Measurements from ENCODE around the gene EFNB2. TPM values are rescaled to one million over a fixed set of nuclear protein-coding genes. Genes with fewer than 3 reads are reported as not detected.

The EFNB2 gene
- polyA plus RNA-seq, 1 donor from 2014 or later = 53.1 TPM

GRCh38 chr13:106520251-106521054 is 15.0 kb downstream of the EFNB2 start:
- no peaks in the 10 kb centered on the region for H3K36me3 ChIP-seq (ENCODE audit: insufficient read depth, low read length)
- H3K9me2 ChIP-seq (ENCODE audit: insufficient read depth, low read length) = no peaks in the 10 kb centered on the region
- H3K9me3 ChIP-seq (ENCODE audit: low read length) = no peaks in the 10 kb centered on the region
- H2AFZ ChIP-seq (ENCODE audit: low read depth, low read length) = no peak overlapping the region
- TF ChIP-seq, protein P1, sequence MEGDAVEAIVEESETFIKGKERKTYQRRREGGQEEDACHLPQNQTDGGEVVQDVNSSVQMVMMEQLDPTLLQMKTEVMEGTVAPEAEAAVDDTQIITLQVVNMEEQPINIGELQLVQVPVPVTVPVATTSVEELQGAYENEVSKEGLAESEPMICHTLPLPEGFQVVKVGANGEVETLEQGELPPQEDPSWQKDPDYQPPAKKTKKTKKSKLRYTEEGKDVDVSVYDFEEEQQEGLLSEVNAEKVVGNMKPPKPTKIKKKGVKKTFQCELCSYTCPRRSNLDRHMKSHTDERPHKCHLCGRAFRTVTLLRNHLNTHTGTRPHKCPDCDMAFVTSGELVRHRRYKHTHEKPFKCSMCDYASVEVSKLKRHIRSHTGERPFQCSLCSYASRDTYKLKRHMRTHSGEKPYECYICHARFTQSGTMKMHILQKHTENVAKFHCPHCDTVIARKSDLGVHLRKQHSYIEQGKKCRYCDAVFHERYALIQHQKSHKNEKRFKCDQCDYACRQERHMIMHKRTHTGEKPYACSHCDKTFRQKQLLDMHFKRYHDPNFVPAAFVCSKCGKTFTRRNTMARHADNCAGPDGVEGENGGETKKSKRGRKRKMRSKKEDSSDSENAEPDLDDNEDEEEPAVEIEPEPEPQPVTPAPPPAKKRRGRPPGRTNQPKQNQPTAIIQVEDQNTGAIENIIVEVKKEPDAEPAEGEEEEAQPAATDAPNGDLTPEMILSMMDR (IDR thresholded peaks at IDR 0.05; ENCODE audit: poor library complexity, severe bottlenecking) = peak; percentile 58
- TF ChIP-seq SMC3 (conservative IDR thresholded peaks at IDR 0.05; ENCODE audit: poor library complexity) (peak; percentile 56), RAD21 (conservative IDR thresholded peaks at IDR 0.05) (peak; percentile 67), TAF1 (IDR thresholded peaks at IDR 0.05; ENCODE audit: low read depth) (no peak)
- TF ChIP-seq, protein P2, sequence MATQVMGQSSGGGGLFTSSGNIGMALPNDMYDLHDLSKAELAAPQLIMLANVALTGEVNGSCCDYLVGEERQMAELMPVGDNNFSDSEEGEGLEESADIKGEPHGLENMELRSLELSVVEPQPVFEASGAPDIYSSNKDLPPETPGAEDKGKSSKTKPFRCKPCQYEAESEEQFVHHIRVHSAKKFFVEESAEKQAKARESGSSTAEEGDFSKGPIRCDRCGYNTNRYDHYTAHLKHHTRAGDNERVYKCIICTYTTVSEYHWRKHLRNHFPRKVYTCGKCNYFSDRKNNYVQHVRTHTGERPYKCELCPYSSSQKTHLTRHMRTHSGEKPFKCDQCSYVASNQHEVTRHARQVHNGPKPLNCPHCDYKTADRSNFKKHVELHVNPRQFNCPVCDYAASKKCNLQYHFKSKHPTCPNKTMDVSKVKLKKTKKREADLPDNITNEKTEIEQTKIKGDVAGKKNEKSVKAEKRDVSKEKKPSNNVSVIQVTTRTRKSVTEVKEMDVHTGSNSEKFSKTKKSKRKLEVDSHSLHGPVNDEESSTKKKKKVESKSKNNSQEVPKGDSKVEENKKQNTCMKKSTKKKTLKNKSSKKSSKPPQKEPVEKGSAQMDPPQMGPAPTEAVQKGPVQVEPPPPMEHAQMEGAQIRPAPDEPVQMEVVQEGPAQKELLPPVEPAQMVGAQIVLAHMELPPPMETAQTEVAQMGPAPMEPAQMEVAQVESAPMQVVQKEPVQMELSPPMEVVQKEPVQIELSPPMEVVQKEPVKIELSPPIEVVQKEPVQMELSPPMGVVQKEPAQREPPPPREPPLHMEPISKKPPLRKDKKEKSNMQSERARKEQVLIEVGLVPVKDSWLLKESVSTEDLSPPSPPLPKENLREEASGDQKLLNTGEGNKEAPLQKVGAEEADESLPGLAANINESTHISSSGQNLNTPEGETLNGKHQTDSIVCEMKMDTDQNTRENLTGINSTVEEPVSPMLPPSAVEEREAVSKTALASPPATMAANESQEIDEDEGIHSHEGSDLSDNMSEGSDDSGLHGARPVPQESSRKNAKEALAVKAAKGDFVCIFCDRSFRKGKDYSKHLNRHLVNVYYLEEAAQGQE (IDR thresholded peaks at IDR 0.05; ENCODE audit: borderline replicate concordance) = no peak
- H3K9ac ChIP-seq (ENCODE audit: low read length) = no peak overlapping the region
- H3K27me3 ChIP-seq (ENCODE audit: insufficient read depth, low read depth, low read length) = no peaks in the 10 kb centered on the region
- H3F3A ChIP-seq (ENCODE audit: insufficient read depth, low read length, poor library complexity, severe bottlenecking) = peaks cover 4% of the 10 kb centered on the region
- no peaks in the 10 kb centered on the region for H4K20me1 ChIP-seq (ENCODE audit: insufficient read depth)
- no peak overlapping the region for H3K27ac ChIP-seq (ENCODE audit: low read length)
- H3K4me2 ChIP-seq (ENCODE audit: low read length) = no peak overlapping the region
- peaks cover 100% of the 10 kb centered on the region for H3K79me2 ChIP-seq (replicated peaks; ENCODE audit: insufficient read depth, low read length)
- no peak overlapping the region for H3K4me3 ChIP-seq (ENCODE audit: low read length)

DNA sequence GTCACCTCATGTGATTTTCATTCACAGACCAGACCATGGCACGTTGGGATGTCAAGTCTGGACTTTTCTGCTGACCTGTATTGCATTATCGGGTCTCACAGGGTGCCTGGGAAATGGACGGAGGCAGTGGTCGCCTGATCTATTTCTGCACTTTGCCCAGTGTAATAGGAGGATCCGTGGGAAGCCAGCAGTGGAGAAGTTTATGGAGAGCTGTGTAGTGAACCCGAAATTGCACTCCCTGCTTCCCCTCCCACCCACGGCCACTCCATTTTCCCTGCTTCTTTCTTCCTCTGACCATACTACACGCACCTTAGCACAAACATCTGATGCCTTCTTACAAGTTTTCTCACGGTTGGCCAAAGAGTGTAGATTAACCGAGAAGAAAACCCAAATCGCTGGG is 16.9 kb downstream of the EFNB2 start:
- H3K27ac ChIP-seq (ENCODE audit: low read length) = no peak overlapping the region
- H3K4me2 ChIP-seq (ENCODE audit: low read length) = no peak overlapping the region
- no peaks in the 10 kb centered on the region for H3K9me2 ChIP-seq (ENCODE audit: insufficient read depth, low read length)
- no peaks in the 10 kb centered on the region for H3K36me3 ChIP-seq (ENCODE audit: insufficient read depth, low read length)
- no peaks in the 10 kb centered on the region for H4K20me1 ChIP-seq (ENCODE audit: insufficient read depth)
- H3K4me3 ChIP-seq (ENCODE audit: low read length) = no peak overlapping the region
- TF ChIP-seq RAD21 (conservative IDR thresholded peaks at IDR 0.05) (no peak), MXI1 (conservative IDR thresholded peaks at IDR 0.05; ENCODE audit: poor library complexity, severe bottlenecking) (no peak), EZH2 (IDR thresholded peaks at IDR 0.05; ENCODE audit: borderline replicate concordance, insufficient read depth, low read length, poor library complexity, severe bottlenecking) (no peak), TAF1 (IDR thresholded peaks at IDR 0.05; ENCODE audit: low read depth) (no peak), SMC3 (conservative IDR thresholded peaks at IDR 0.05; ENCODE audit: poor library complexity) (no peak), POLR2AphosphoS5 (IDR thresholded peaks at IDR 0.05) (no peak), EP300 (conservative IDR thresholded peaks at IDR 0.05; ENCODE audit: poor library complexity, severe bottlenecking) (no peak)
- TF ChIP-seq, protein P2 (IDR thresholded peaks at IDR 0.05; ENCODE audit: borderline replicate concordance) = no peak
- TF ChIP-seq, protein P1 (IDR thresholded peaks at IDR 0.05; ENCODE audit: poor library complexity, severe bottlenecking) = no peak
- peaks cover 100% of the 10 kb centered on the region for H3K79me2 ChIP-seq (replicated peaks; ENCODE audit: insufficient read depth, low read length)
- no peak overlapping the region for H3K9ac ChIP-seq (ENCODE audit: low read length)
- no peaks in the 10 kb centered on the region for H3F3A ChIP-seq (ENCODE audit: insufficient read depth, low read length, poor library complexity, severe bottlenecking)
- H3K27me3 ChIP-seq (ENCODE audit: insufficient read depth, low read depth, low read length) = no peaks in the 10 kb centered on the region
- H3K9me3 ChIP-seq (ENCODE audit: low read length) = no peaks in the 10 kb centered on the region
- no peak overlapping the region for H2AFZ ChIP-seq (ENCODE audit: low read depth, low read length)

All from neural cell (in vitro differentiated cells).